GM18505 (cell line): ENCODE measurements around the gene PYROXD2.

ENCODE experiments used
- ATAC-seq: cut with Tn5 transposase; IDR thresholded peaks from one replicate; pipeline ENCODE4 v1.9.1; 2021; ENCODE audit not compliant: unreplicated experiment
- POLR2A ChIP-seq: IDR thresholded peaks from 4 replicates; pipeline ENCODE4 v1.6.1; 2011; ENCODE audit warnings: borderline replicate concordance; ENCODE audit not compliant: insufficient read depth, insufficient read length; ENCODE audit errors: extremely low read depth

PYROXD2 gene

GRCh38 chr10:98380493-98381339 lies 34.3 kb downstream of the PYROXD2 start:
- ATAC-seq = no peak
- no peak for TF ChIP-seq POLR2A

DNA sequence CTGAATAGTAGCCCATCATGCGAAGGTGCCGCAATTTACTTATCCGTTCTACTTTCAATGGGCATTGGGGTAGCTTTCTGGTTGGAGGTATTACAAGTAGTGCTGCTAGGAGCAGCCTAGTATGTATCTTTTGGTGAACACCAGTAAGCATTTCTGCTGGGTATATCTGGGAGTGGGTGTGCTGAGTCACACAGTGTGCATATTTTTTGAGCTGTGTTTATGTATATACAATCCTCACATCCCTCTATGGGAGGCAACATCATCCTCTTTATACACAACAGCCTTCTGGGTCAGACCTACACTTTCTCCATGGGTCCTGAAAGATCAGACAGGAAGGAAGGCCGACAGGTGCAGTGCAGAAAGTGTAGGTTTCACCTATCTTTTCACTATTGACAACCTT lies 36.3 kb downstream of the PYROXD2 start:
- TF ChIP-seq POLR2A = no peak
- no peak for ATAC-seq

GRCh38 chr10:98377536-98377935 lies 37.4 kb downstream of the PYROXD2 start:
- no peak for TF ChIP-seq POLR2A
- no peak for ATAC-seq

DNA sequence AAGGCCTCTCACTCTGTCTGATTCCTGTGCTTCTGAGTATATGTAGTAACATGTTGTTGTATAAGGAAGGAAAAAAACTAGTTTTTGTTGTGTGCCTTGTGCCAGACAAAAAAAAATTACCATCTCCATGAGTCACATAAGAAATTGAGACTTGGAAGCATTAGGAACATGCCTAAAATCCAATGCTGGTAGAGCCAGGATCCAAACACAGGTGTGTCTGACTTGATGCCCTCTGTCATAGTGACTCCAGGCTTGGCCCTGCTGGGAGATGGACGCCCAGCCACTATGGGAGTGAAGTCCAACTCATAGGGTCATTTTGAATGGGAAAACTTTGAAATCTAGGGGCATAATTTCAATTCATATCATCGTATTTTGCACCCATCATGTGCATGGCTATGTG lies 38.0 kb downstream of the PYROXD2 start:
- no peak for TF ChIP-seq POLR2A
- ATAC-seq = no peak

- ATAC-seq = no peak
- TF ChIP-seq POLR2A = no peak
Observed at GRCh38 chr10:98376485-98376884, 38.5 kb downstream of the PYROXD2 start.

- TF ChIP-seq POLR2A = no peak
- no peak for ATAC-seq
Observed at GRCh38 chr10:98374217-98374985, 40.6 kb downstream of the PYROXD2 start.

- no peak for TF ChIP-seq POLR2A
- no peak for ATAC-seq
Observed at GRCh38 chr10:98373260-98374040, 41.5 kb downstream of the PYROXD2 start.

DNA sequence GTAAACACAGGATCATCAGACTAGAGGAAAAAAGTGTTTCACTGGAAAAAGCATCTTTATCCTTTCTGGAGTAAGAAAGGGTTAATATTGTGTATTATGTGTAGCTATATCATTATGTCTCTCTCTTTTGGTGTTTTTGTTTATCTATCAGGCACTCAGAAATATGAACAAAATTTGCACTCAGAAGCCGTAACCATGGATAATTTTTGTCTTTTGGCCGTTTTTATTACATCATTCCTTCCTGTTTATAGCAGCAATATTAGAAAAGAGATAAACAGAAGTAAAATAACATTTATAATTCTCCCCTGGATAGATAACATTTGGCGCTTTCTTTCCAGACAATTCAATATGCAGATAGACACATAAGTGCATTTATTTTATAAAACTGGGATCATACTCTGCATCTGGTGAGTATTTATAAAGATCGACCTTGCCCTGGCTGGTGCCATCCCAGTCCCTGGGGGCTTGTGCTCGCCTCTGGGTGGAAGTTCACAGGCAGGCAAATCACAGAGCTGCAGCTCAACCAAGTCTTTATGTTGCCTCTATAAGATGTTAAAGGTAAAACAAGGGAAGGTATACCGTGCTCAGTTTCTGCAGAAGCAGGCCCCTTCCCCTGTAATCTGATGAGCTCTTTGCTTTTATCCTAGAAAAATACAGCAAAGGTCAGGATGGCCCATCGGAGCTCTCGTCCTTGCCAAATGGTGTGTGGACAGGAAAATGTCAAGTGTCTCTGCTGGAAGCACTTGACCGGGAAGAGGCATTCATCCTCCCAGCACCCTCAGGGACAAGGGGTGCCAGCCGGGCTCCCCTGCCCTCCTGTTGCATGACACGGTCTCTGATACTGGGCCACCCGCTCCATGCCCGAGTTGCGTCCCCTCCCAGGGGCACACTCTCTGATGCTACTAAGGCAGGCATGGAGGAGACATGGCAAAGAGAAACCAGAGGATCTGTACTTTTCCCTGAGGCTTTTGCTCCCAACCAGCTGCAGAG lies 43.9 kb downstream of the PYROXD2 start:
- no peak for TF ChIP-seq POLR2A
- ATAC-seq = no peak

DNA sequence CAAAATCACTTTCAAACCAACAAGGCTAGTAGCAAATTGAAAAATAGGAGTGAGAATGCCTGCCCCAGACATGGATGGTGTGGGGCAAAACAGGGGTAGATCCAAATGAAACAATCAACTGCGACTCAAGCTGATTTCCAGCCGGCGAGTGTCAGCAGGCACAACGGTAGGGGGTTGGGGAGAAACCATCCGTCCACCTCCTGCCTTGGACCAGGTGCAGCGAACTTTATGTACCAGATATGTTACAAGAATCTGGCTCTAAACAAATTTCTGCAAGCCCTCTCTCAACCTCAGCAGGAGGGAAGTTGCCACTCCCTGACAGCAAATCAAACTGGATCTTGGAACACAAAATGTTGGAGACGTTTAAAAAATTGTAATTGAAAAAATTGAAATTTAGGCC lies 45.2 kb downstream of the PYROXD2 start:
- no peak for ATAC-seq
- TF ChIP-seq POLR2A = no peak

GRCh38 chr10:98368644-98369043 lies 46.3 kb downstream of the PYROXD2 start:
- no peak for ATAC-seq
- TF ChIP-seq POLR2A = no peak

DNA sequence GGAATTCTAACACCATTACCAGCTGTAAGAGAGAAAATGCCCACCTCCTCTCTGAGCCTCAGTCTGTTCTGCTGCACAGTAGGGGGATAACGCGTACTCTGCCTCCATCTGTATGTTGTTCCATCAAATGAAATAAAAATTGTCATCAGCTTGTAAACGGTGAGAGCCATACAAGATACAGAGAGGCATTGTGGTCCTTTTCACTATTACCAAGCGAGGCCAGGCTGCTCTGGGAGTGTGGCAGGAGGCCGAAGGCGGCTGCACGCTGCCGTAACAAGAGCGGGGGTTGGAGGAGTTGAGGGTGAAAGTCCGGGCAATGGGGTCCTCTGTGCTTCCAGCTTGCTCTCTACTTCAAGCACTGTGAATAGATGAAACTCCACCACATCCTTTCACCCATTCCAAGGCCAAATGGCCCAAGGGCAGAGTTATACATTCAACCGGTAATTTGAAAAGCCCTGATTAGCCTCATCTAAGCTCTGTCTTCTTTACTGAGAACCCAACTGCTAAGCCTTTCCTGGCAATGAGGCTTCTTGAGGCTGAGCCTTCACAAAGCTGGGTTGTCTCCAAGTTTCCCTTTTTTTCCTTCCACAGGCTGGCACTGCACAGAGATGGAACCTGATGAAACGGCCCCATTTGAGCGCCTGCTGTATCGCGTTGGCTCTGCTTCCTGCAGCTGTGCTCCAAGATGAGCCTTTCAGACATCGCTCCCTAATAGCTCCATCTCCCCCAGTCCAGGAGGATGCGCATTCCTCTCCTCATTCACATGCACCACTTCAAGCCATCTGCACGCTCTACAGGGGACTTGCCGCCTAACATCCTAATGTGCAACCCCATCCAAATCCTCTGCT lies 47.2 kb downstream of the PYROXD2 start:
- no peak for TF ChIP-seq POLR2A
- no peak for ATAC-seq
